Astrocyte of the cerebellum (primary cell): ENCODE measurements around the gene SMIM35.
"Not testable (repeated sequence)": the region's sequence is repeated elsewhere in the genome, so short reads cannot be mapped to it uniquely, and the experiment has no call there.

Experiments used
- DNase-seq: peaks from one replicate; pipeline ENCODE4 v3.0.0-alpha.2; 2011; ENCODE audit warnings: low read depth
- H3K4me3 ChIP-seq: 2 replicates; pipeline ENCODE4 v1.5.1; 2011; ENCODE audit warnings: mild to moderate bottlenecking, low read depth, low read length, moderate library complexity
- in situ Hi-C: cut with HindIII; loops from 2 replicates; pipeline ENCODE4 v1.10.0; 2017; ENCODE audit warnings: low sequenced_read_pairs
- TF ChIP-seq, protein P1 (sequence below): IDR thresholded peaks from 2 replicates; pipeline ENCODE4 v1.5.1; 2012; ENCODE audit warnings: low read length, low read depth, moderate library complexity, mild to moderate bottlenecking; ENCODE audit errors: missing control alignments

SMIM35 gene

DNA sequence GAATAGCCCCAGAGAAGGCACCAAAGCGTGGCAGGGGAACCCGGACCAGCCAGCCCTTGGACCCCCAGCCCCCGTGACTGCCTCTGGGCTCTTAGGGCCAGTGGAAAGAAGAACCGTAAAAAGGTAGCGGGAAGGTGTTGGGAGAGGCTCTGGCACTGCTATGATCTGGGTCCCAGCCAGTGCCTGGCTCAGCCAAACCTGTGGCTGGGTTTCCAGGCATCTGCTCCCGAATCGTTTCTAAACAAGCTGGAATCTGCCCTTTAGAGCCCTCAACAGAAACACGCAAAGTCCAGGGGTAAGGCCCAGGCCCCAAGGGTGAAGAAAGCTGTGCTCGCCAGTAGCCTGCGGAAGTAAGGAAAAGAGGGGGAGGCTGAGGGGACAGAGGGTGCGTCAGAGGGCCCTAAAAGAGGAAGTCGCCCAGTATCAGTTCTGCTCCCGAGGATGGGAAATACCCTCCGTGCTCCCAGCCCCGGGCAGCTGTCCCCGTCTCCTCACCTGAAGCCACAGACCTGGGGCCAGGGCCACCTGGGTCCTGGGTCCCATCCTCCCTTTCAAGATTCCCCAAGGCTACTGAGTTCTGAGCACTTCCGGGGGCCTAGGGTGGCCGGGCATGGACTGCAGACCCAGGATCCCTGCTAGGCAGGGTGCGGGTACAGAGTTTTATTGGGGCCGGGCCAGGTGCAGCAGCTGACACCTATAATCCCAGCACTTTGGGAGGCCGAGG lies 75.9 kb downstream of the SMIM35 start:
- H3K4me3 ChIP-seq: no peak overlapping the region
- TF ChIP-seq, protein P1, sequence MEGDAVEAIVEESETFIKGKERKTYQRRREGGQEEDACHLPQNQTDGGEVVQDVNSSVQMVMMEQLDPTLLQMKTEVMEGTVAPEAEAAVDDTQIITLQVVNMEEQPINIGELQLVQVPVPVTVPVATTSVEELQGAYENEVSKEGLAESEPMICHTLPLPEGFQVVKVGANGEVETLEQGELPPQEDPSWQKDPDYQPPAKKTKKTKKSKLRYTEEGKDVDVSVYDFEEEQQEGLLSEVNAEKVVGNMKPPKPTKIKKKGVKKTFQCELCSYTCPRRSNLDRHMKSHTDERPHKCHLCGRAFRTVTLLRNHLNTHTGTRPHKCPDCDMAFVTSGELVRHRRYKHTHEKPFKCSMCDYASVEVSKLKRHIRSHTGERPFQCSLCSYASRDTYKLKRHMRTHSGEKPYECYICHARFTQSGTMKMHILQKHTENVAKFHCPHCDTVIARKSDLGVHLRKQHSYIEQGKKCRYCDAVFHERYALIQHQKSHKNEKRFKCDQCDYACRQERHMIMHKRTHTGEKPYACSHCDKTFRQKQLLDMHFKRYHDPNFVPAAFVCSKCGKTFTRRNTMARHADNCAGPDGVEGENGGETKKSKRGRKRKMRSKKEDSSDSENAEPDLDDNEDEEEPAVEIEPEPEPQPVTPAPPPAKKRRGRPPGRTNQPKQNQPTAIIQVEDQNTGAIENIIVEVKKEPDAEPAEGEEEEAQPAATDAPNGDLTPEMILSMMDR: no peak
- in situ Hi-C loops: no loop called here
- no peak for DNase-seq

DNA sequence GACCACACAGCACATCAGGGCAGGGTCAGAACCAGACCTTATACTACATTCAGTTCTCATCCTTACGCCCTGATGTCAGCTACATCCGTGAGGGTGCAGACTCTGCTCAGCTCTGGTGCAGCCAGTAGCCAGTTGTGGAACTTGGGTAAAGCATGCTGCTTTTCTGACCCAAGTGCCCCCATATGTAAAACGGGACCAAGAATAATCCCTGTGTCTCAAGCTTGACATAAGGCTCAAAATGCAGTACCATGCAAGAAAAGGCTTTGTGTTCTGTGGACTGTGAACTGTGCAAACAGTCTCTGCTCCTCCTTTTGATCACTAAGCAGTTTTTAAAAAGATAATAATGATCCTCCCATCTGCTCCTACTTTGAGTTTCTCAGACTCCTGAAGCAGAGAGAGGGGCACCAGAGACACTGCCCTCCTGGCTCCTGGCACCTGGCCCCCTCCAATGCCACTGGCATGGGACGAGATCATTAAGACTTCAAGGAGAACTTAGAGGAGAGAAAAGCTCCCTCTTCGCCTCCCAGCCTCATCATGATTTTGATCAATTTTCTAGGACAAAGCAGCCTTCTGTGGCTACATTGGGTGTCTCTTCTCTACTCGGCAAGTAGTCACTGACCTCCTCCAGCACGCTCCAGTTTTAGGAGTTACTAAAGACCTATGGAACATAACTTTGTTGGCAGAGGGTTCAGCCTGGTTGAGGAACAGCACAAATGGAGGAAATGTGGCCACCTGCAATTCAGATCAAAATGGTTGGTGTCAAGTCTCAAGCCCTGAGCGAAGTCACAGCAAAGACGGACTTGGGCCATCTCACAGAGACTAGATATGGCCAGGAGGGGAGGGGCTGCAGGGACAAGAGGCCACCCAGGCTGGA lies 76.7 kb downstream of the SMIM35 start:
- H3K4me3 ChIP-seq: no peak overlapping the region

DNA sequence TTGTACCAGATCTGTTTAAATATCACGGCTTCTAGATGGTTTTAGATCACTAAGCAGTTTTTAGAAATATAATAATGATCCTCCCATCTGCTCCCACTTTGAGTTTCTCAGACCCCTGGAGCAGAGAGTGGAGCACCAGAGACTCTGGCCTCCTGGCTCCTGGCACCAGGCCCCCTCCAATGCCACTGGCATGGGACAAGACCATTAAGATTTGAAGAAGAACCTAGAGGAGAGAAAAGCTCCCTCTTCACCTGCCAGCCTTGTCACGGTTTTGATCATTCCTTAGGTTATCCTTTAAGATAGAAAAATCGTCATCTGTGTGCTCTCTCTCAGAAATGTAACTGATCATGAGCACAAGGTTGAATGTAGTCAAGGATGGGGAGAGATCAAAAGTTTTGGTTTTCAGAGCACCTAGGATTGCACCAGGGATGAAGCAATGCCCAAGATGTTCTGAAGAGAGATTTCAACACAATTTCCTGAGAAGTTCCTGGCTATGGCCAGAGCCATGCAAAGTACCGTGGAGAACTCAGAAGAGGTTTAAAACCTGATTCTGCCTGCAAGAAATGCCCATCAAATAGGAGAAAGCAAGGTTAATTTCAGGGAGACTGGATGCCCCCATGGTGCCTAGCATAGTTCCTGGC lies 78.4 kb downstream of the SMIM35 start:
- TF ChIP-seq, protein P1: no peak
- no peak overlapping the region for H3K4me3 ChIP-seq
- no peak for DNase-seq
- in situ Hi-C loops: no loop called here

More for the DNA sequence above, 76.7 kb downstream of the SMIM35 start:
- DNase-seq: no peak
- TF ChIP-seq, protein P1: no peak
- in situ Hi-C loops: no loop called here

DNA sequence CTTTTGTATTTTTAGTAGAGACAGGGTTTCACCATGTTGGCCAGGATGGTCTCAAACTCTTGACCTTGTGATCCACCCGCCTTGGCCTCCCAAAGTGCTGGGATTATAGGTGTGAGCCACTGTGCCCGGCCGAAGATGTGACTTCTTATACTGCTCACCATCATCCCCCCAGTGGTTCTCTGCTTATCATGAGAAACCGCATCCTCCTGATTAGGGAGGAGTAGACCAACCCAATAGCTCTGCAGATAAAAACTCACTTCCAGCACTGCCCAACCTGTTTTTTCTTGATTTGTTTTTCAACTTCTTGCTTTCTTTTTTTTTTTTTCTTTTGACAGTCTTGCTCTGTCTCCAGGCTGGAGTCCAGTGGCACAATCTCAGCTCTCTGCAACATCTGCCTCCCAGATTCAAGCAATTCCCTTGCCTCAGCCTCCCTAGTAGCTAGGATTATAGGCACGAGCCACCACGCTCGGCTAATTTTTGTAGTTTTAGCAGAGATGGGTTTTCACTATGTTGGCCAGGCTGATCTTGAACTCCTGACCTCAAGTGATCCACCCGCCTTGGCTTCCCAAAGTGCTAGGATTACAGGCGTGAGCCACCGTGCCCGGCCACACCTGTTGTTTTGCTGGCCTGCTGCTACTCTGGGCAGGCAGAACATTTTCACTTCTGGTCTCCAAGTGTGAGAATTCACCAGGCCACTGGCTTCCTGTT lies 79.0 kb downstream of the SMIM35 start:
- in situ Hi-C loops, DNase-seq, H3K4me3 ChIP-seq: not testable (repeated sequence)

DNA sequence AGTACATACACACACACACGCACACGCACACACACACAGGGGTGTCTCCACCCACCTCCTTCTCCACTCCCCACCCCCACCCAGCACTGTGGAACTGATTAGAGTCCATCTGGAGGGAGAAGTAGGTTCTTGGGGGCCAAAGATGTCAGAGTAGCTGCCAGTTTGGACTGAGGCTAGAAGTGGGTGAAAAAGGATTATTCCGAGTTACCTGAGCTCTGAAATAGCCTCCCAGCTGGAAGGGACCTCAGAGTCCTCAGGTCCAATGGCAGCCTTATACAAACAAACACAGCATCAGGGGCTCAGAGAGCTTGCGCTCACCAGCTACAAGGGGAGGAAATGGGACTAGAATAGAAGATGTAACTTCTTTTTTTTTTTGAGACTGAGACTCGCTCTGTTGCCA lies 79.7 kb downstream of the SMIM35 start:
- TF ChIP-seq, protein P1: no peak
- H3K4me3 ChIP-seq: no peak overlapping the region
- DNase-seq: no peak
- in situ Hi-C loops: no loop called here

DNA sequence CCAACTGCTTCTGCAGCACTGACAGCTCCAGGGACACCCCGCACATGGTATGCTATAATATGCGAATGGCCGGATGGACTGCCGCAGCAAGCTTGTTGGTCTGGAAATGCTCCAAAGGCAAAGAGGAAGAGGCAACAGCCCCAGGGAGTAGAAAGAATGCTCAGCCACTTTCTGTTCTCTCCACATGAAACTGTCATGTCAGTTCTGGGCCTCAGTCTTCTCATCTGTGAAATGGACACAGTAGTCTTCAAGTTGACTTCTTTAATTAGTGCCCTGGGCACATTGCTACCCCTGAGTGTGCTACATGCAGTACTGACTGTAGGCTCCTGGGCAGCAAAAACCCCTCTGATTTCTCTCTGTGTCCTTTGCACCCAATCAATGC lies 80.6 kb downstream of the SMIM35 start:
- no peak overlapping the region for H3K4me3 ChIP-seq
- no peak for DNase-seq
- TF ChIP-seq, protein P1: no peak
- in situ Hi-C loops: no loop called here
